HS-27A (cell line): Measurements from ENCODE around the gene SLC1A2.

Source experiments
- DNase-seq: peaks from one replicate; pipeline ENCODE4 v3.0.0-alpha.2; 2012; ENCODE audit warnings: low read depth, missing footprints

The SLC1A2 gene

DNA sequence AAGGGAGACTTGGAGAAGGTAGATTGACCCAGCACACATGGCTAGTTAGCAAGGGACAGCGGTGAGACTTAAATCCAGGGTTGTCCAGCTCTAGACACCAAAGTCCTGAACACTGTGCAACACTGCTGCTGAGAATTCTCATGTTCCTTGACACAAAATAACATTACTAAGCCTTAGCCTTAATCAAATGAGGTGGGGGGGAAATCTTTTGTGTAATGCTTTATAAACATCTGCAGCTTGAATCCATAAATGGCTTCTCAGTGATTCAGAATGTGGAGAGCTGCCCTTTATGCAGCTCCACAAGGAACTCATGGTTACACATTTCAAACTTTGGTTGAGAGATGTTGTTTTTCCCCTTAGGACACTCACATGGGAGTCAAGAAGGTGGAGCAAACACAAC lies 200.4 kb downstream of the SLC1A2 start:
- no peak for DNase-seq

DNA sequence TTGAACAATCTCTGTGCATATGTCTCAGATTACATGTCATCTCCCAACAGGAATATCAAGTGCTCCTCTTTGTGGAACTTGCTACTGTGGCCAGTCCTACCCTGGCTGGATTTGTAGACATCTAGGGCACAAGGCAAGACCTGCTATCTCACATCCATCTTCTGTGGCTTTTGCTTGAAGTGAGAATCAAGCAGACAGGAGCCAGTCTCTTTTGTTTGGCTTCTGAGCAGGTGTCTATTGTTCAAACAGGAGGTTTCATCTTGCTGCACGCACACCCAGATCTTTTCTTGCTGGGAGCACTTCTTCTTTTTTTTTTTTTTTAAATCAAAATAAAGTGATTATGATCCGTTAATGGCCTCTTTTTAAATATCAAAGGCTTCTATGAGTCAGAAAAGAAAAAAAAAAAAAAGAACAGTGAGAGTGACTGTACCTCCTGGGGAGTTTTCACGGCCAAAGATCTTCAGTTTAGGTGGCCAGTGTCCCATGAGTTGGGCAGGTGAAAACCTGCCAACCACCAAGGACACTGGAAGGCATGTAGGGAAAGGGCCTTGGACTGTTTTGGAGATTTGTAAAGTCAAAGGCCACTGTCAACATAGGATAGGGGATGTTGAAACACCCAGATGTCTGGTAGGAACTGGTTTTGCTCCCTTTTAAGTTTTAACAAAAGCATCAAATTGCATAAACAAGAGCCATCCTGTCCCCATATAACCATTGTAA lies 202.2 kb downstream of the SLC1A2 start:
- no peak for DNase-seq

DNA sequence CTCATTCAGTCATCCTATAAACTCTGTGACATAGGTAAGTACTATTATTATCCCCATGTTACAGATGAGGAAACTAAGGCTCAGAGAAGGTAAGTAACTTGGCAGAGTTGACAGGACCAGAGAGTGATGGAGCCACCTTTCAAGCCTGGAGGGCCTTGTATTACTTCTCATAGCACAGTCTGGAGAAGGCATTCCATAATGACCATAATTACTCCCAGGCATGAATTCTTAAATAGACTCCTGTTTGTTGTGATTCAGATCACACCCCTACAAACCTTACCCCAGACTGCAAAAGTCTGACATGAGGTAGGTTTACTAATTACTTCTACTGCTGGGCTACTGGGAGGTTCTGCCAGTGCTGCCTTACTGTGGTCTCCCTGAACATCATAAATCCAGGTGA lies 203.4 kb downstream of the SLC1A2 start:
- DNase-seq: no peak

- peak; percentile 90 for DNase-seq
Observed at GRCh38 chr11:35214792-35215193, 204.6 kb downstream of the SLC1A2 start.

- peak; percentile 47 for DNase-seq
Observed at GRCh38 chr11:35214226-35214770, 205.1 kb downstream of the SLC1A2 start.

DNA sequence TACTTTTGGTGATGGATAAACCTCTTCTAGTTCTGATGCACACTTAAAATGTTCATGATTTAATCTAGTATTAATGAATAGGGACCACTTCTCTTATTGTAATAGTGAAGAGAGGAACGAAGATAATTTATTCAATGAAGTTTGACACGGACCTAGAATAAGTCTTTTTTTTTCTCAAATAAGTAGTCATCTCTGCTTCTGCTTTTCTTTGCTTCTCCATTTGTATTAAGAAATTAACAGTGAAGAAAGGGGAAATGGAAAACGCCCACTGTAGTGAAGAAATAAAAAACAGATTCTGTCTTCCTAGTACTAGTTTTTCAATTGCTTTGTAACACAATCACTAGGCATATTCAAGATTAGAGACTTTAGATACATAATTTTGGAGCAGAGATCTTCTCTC lies 207.4 kb downstream of the SLC1A2 start:
- DNase-seq: no peak

DNA sequence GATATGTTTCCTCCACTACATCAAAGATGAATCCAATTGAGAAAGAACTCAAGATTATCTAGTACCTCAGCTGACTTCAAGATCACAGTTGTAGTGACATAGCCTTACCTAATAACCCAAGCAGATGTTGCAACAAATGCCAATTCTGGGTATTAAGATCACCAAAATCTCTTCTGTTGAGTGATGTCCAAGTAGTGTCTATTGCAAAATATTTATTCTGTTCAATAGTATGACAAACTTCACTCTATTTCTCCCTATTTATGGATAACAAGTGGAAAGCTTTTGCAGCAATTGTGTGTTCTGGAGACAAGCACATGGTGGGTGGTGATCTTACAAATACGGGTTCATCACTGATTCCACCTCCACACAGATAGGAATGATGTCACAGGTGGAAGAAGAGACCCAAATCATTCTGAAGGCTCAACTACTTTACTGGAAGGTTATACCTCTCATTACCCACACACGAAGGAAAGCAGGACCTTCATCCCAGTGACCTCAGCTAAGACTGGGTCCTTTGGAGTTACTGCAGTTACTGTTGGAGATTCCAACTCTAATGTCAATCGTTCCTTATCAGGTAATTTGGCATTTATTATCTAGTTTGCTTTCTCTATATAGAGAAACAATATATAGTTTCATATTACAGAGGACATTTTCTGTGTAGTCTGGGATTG lies 208.3 kb downstream of the SLC1A2 start:
- DNase-seq: no peak

- no peak for DNase-seq
Observed at GRCh38 chr11:35208795-35209194, 210.6 kb downstream of the SLC1A2 start.

GRCh38 chr11:35207471-35208403 lies 211.6 kb downstream of the SLC1A2 start:
- no peak for DNase-seq

- DNase-seq: no peak
Observed at GRCh38 chr11:35206616-35207015, 212.7 kb downstream of the SLC1A2 start.

DNA sequence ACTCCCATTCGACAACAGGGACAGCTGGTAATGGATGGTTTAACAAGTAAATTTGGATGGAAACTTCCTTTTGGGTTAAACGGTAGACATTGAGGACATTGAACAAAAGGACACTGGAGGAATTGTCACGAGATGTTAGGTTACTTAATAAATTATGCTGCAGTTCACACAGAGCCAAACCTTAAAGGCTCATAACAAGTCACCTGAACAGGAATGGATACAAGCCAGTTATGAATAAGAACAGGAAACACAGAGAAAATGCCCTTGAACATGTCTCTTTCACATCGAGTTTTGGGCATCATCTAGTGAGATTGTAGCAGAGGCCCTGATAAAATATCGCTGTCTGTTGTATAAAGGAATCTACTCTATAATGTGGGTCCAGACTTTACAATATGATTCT lies 214.7 kb downstream of the SLC1A2 start:
- DNase-seq: no peak
